Lower lobe of right lung (tissue), 2 donors: ENCODE data around the gene AFTPH. TPM values are rescaled to one million over a fixed set of nuclear protein-coding genes. Genes with fewer than 3 reads are reported as not detected.

ENCODE experiments used
- ATAC-seq, 2 donors: fragments of 200-7000 bp; cut with Tn5 transposase; one replicate each; pipeline ENCODE4 v1.9.1; 2020 to 2022; ENCODE audit warnings: mild to moderate bottlenecking in 2 of 2, moderate library complexity in 2 of 2
- DNase-seq: peaks from one replicate; pipeline ENCODE4 v3.0.0-alpha.2; 2020
- H3K27ac ChIP-seq: fragments of 200-600 bp; one replicate; pipeline ENCODE4 v1.8.0; 2022
- H3K27me3 ChIP-seq: fragments of 200-600 bp; one replicate; pipeline ENCODE4 v1.8.0; 2022; ENCODE audit warnings: low read depth
- H3K36me3 ChIP-seq: fragments of 200-600 bp; one replicate; pipeline ENCODE4 v1.8.0; 2022; ENCODE audit warnings: mild to moderate bottlenecking
- H3K4me1 ChIP-seq: fragments of 200-600 bp; one replicate; pipeline ENCODE4 v1.8.0; 2022
- H3K4me3 ChIP-seq: fragments of 200-600 bp; one replicate; pipeline ENCODE4 v1.8.0; 2022; ENCODE audit warnings: mild to moderate bottlenecking
- H3K9me3 ChIP-seq: fragments of 200-600 bp; one replicate; pipeline ENCODE4 v1.8.0; 2022
- intact Hi-C: fragments of 100-400 bp; cut with DNase I; formaldehyde crosslinking; loops from one replicate; pipeline ENCODE4 v1.11.0; 2022
- long read RNA-seq: library from polyadenylated mRNA; unstranded; transcript quantifications from one replicate; pipeline ENCODE4 v2.0.0, GENCODE V29; 2021
- total RNA-seq: library from RNA; stranded (reverse); fragmentation: NEBNext Ultra II Directional; extraction: Animal tissue kit (Norgen Biotek cat#: 25700); gene quantifications from one replicate; pipeline ENCODE4 v1.2.1, GENCODE V29; 2021
- TF ChIP-seq, protein P1 (sequence below): fragments of 200-600 bp; IDR thresholded peaks from one replicate; pipeline ENCODE4 v1.8.0; 2022; ENCODE audit warnings: antibody characterized with exemption, mild to moderate bottlenecking
- donor health status: DM: no; HTN: yes; CAD: no; lungs with severe emphysema.

AFTPH gene, protein sequence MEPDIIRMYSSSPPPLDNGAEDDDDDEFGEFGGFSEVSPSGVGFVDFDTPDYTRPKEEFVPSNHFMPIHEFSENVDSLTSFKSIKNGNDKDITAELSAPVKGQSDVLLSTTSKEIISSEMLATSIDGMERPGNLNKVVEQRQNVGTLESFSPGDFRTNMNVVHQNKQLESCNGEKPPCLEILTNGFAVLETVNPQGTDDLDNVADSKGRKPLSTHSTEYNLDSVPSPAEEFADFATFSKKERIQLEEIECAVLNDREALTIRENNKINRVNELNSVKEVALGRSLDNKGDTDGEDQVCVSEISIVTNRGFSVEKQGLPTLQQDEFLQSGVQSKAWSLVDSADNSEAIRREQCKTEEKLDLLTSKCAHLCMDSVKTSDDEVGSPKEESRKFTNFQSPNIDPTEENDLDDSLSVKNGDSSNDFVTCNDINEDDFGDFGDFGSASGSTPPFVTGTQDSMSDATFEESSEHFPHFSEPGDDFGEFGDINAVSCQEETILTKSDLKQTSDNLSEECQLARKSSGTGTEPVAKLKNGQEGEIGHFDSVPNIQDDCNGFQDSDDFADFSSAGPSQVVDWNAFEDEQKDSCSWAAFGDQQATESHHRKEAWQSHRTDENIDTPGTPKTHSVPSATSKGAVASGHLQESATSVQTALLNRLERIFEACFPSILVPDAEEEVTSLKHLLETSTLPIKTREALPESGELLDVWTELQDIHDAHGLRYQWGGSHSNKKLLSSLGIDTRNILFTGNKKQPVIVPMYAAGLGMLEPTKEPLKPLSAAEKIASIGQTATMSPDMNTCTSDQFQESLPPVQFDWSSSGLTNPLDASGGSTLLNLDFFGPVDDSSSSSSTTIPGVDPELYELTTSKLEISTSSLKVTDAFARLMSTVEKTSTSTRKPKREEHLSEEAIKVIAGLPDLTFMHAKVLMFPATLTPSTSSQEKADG
- total RNA-seq = 42.6 TPM
- long read RNA-seq, full-length matches to known transcripts = 33 of 89 reads
- long read RNA-seq, partial matches to known transcripts = 12 of 89 reads
- long read RNA-seq, other reads (novel, unspliced or antisense) = 44 of 89 reads

DNA sequence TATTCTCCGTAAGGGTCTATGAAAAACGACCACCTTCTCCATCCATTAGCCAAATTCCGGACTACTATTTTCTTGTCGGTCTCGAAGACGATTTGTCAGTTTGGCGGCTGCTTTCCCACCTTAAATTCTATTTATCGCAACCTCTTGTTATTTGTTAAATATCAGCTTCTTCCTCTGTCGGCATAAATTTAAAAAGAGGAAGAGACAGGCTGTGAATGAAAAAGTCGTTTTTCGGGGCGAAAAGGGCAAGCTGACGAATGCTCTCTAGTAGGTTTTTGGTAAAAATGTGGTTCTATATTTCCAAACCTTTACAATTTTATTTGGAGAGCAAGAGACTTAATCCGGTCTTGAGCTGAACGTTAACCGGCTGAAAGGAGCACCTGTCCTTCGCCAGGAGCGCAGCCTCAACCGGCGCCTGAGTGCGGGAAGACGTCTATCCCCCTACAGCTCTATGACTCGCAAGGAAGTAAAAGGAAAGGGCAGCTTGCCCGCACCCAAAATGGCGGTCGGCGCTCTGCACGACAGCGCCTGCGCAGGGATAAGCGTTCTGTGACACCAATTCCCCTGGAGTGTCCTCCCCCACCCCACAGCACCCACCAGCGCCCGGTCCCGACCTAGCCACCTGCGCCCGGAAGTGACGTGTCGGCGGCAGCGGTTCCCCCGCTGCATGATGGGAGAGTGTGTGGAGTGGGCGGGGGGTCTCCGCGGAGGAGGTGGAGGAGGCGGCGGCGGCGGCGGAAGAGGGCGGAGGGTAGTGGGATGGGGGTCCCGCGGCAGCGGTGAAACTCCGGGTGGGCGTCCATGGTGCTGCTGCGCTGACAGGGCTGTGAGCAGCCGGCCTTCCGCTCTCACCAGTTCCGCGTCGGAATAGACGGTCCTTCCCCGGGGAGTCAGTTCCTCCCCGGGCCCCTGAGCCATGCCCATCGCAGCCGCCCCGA, at the start of gene AFTPH:
Gene AFTPH, plus strand, starts transcription at position 663 of the 938 bp plus-strand sequence. CDS start 27,147 bp downstream, outside the sequence.
- no peaks in the 10 kb centered on the region for H3K9me3 ChIP-seq
- intact Hi-C loops = no loop called here
- H3K4me1 ChIP-seq = peaks cover 29% of the 10 kb centered on the region
- no peaks in the 10 kb centered on the region for H3K27me3 ChIP-seq
- H3K27ac ChIP-seq = peak within 1 kb of the TSS; percentile 95
- DNase-seq (peak; percentile 99), ATAC-seq (peak; percentile 99 to 100)
- no peaks in the 10 kb centered on the region for H3K36me3 ChIP-seq
- peak within 1 kb of the TSS; percentile 89 for H3K4me3 ChIP-seq
- TF ChIP-seq, protein P1, sequence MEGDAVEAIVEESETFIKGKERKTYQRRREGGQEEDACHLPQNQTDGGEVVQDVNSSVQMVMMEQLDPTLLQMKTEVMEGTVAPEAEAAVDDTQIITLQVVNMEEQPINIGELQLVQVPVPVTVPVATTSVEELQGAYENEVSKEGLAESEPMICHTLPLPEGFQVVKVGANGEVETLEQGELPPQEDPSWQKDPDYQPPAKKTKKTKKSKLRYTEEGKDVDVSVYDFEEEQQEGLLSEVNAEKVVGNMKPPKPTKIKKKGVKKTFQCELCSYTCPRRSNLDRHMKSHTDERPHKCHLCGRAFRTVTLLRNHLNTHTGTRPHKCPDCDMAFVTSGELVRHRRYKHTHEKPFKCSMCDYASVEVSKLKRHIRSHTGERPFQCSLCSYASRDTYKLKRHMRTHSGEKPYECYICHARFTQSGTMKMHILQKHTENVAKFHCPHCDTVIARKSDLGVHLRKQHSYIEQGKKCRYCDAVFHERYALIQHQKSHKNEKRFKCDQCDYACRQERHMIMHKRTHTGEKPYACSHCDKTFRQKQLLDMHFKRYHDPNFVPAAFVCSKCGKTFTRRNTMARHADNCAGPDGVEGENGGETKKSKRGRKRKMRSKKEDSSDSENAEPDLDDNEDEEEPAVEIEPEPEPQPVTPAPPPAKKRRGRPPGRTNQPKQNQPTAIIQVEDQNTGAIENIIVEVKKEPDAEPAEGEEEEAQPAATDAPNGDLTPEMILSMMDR = no peak

DNA sequence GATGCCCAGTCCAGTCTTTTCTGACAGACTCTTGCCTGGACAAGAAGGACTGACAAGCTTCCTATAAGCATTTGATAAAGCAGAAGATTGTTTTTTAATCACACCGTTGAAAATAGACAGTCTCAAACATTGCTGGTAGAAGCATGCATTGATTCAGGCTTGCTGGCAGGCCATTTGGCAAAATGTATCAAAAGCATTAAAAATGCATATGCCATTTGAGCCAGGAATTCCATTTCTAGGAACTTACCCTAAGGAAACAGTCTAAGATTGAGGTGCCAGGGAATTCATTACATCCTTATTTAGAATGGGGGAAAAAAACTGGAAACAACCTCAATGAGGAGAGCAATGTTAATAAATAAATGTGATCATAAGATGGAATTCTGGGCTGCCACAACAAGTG, 49.5 kb upstream of the AFTPH start:
- Histone ChIP-seq H3K9me3 (no peaks in the 10 kb centered on the region), H3K27ac (no peak overlapping the region), H3K27me3 (no peaks in the 10 kb centered on the region), H3K4me1 (no peaks in the 10 kb centered on the region), H3K4me3 (no peak overlapping the region), H3K36me3 (no peaks in the 10 kb centered on the region)
- DNase-seq (no peak), ATAC-seq (no peak)
- intact Hi-C loops = no loop called here
- TF ChIP-seq, protein P1 = no peak

DNA sequence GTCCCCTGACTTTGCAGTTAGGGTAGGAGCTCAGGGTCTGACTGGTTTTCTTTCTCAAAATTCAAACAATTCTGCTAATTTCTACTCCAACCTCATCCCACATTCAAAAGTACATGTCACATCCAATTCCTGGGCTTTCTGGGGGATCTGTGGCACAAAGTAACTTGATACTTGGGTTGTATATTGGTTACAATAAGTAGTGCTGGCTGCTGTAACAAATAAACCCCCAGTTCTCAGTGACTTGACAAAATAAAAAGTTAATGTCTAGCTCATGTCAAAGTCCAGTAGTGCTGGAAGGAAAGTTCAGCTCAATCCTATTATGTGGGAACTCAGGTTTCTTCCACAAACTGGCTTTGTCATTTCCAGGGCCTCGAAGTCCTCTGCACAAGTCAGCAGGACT, 47.1 kb upstream of the AFTPH start:
- TF ChIP-seq, protein P1 = no peak
- no peaks in the 10 kb centered on the region for H3K36me3 ChIP-seq
- intact Hi-C loops = no loop called here
- no peak overlapping the region for H3K27ac ChIP-seq
- H3K4me3 ChIP-seq = no peak overlapping the region
- DNase-seq (no peak), ATAC-seq (no peak)
- no peaks in the 10 kb centered on the region for H3K27me3 ChIP-seq
- no peaks in the 10 kb centered on the region for H3K4me1 ChIP-seq
- no peaks in the 10 kb centered on the region for H3K9me3 ChIP-seq

DNA sequence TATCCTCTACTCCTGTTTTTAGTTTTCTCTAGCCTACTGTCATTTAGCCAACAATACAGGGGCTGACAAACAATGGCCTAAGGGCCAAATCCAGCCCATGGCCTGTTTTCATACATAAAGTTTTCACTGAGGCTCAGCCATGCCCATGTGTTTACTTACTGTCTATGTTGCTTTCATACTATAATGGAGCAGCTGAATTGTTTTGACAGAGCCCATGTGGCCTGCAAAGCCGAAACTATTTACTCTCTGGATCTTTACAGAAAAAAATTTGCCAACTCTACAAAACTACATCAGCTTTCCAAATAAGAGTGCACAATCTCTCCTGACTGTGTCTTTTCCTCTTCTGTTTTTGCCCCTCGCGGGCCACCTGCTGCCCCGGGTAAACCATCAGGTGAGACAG, 46.1 kb upstream of the AFTPH start:
- DNase-seq (no peak), ATAC-seq (no peak)
- Histone ChIP-seq H3K27me3 (no peaks in the 10 kb centered on the region), H3K36me3 (no peaks in the 10 kb centered on the region), H3K9me3 (no peaks in the 10 kb centered on the region), H3K4me1 (no peaks in the 10 kb centered on the region), H3K4me3 (no peak overlapping the region), H3K27ac (no peak overlapping the region)
- intact Hi-C loops = no loop called here
- TF ChIP-seq, protein P1 = no peak
